NCI-H1930 (cell line): ENCODE data around the gene TGFBRAP1.

Experiments used
- DNase-seq, 2 experiments: peaks; one replicate each; lab custom pipeline; 2025; lab: John Stamatoyannopoulos, UW

The TGFBRAP1 gene

GRCh38 chr2:105315314-105315713 lies 14.2 kb downstream of the TGFBRAP1 start:
- no peak for DNase-seq

- DNase-seq = no peak
These were observed 15.7 kb downstream of the TGFBRAP1 start for GRCh38 chr2:105313877-105314276.

GRCh38 chr2:105309147-105309545 lies 20.4 kb downstream of the TGFBRAP1 start:
- DNase-seq = no peak

- no peak for DNase-seq
These were observed 21.0 kb downstream of the TGFBRAP1 start for GRCh38 chr2:105308382-105309146.

GRCh38 chr2:105307962-105308361 lies 21.6 kb downstream of the TGFBRAP1 start:
- no peak for DNase-seq

- DNase-seq = no peak
These were observed 22.0 kb downstream of the TGFBRAP1 start for GRCh38 chr2:105307550-105307949.

- no peak for DNase-seq
These were observed 22.4 kb downstream of the TGFBRAP1 start for GRCh38 chr2:105307146-105307545.

- no peak for DNase-seq
These were observed 27.9 kb downstream of the TGFBRAP1 start for GRCh38 chr2:105301646-105302045.

- DNase-seq = no peak
These were observed 30.2 kb downstream of the TGFBRAP1 start for GRCh38 chr2:105299290-105299689.

GRCh38 chr2:105298017-105298416 lies 31.5 kb downstream of the TGFBRAP1 start:
- no peak for DNase-seq

- DNase-seq = no peak
These were observed 32.3 kb downstream of the TGFBRAP1 start for GRCh38 chr2:105297216-105297615.

GRCh38 chr2:105296017-105296611 lies 33.4 kb downstream of the TGFBRAP1 start:
- no peak for DNase-seq

GRCh38 chr2:105294844-105295481 lies 34.6 kb downstream of the TGFBRAP1 start:
- no peak for DNase-seq

- DNase-seq = no peak
These were observed 35.5 kb downstream of the TGFBRAP1 start for GRCh38 chr2:105294046-105294445.

- DNase-seq = no peak
These were observed 37.6 kb downstream of the TGFBRAP1 start for GRCh38 chr2:105291981-105292380.

GRCh38 chr2:105290981-105291660 lies 38.4 kb downstream of the TGFBRAP1 start:
- no peak for DNase-seq

GRCh38 chr2:105288133-105288532 lies 41.4 kb downstream of the TGFBRAP1 start:
- no peak for DNase-seq

GRCh38 chr2:105287692-105288091 lies 41.8 kb downstream of the TGFBRAP1 start:
- DNase-seq = no peak

- no peak for DNase-seq
These were observed 46.0 kb downstream of the TGFBRAP1 start for GRCh38 chr2:105283532-105283931.

- no peak for DNase-seq
These were observed 49.3 kb downstream of the TGFBRAP1 start for GRCh38 chr2:105280281-105280680.

GRCh38 chr2:105279126-105279525 lies 50.4 kb downstream of the TGFBRAP1 start:
- no peak for DNase-seq

- DNase-seq = no peak
These were observed 50.9 kb downstream of the TGFBRAP1 start for GRCh38 chr2:105278654-105279053.

GRCh38 chr2:105274046-105274445 lies 55.5 kb downstream of the TGFBRAP1 start:
- no peak for DNase-seq
